HG03565 (cell line): ENCODE measurements around the gene SLX4IP.
A peak's percentile ranks its signal among the peaks of the same experiment; 100 is the strongest.

Experiments
- ATAC-seq: cut with Tn5 transposase; IDR thresholded peaks from one replicate; pipeline ENCODE4 v1.9.1; 2021; ENCODE audit warnings: mild to moderate bottlenecking, moderate library complexity; ENCODE audit not compliant: unreplicated experiment

SLX4IP gene

DNA sequence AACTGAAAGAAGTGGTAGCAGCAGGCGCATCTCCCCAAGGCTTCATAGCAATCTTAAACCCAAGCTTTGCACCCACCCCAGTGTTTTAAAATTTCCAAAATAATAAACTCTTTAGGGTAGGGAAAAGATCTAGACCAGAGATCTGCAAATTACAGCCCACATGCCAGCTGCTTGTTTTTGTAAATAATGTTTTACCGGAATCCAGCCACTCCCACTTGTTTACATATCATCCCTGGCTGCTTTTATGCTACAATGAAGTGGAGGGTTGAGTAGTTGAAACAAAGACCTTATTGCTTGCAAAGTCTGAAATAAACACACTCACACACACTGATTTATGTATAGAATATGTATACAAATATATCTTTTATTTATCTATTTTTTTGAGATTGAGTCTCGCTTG is 30.0 kb downstream of the SLX4IP start:
- no peak for ATAC-seq

DNA sequence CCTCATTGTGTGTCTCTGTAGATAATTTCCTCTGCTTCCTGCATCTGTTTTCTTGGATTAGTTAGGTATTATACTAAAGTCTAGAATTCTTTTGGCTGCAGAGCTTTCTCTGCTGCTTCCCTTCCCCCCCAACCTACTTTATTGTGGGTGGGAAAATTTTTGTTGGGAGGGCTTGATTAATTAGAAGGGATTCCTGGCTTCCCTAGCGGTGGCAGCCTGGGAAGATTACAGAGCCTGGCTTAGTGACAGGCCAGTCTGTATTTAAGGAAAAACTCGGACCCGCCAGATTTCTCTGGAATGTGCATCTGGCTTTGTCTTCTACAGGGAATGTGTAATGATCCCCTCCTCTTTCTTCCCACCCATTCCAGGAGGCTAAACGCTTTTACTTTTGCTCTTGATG is 31.2 kb downstream of the SLX4IP start:
- no peak for ATAC-seq

GRCh38 chr20:10466855-10467254 is 31.8 kb downstream of the SLX4IP start:
- no peak for ATAC-seq

DNA sequence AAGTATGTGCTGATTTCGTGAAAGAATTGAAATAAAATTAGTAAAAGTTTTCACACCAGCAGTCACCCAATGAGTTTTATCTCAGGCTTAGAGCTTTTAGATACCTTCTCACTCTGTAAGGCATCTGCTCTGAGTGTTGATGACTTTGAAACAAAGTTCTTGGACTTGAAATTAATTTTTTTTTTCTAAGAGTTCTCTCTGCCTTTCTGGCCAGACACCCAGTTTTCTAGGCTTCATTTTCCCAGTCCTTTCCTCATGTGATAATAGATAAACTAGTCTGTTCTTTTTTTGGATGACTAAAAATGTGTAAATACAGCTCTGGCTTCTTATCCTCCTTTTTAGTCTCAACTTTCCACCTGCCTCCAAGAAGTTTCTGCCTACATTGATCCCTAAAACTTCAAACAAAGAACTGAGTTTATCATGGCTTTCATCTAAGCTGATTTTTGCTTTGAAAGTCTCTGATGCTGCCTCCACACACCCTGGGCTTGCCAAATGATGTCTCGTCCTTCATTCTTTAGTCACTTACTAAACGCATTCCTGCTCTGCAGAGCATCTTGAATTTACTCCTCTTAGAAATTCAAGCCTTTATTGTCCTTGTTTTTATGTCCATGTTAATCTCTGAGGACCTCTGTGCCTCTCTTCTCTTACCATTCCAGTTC is 32.7 kb downstream of the SLX4IP start:
- ATAC-seq, result no peak

GRCh38 chr20:10468340-10468845 is 33.3 kb downstream of the SLX4IP start:
- ATAC-seq, result no peak

GRCh38 chr20:10469056-10469455 is 34.0 kb downstream of the SLX4IP start:
- no peak for ATAC-seq

DNA sequence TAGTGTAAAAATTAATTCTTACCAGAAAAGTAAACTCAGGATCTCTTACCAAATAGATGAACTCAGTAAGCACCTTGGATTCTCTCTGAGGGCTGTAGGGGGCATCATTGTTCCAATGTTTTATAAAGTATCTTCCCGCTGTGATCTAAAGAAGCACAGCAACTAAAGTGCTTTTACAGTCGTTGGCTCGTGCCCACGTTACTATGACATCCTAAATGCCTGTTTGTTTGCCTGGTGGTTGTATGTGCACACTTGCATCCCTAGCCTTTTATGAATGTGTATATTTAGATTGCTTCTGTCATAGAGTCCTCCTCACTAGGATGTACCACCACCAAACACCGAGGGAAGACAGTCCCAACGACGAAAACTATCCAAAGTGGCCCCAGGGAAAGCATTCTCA is 34.5 kb downstream of the SLX4IP start:
- no peak for ATAC-seq

DNA sequence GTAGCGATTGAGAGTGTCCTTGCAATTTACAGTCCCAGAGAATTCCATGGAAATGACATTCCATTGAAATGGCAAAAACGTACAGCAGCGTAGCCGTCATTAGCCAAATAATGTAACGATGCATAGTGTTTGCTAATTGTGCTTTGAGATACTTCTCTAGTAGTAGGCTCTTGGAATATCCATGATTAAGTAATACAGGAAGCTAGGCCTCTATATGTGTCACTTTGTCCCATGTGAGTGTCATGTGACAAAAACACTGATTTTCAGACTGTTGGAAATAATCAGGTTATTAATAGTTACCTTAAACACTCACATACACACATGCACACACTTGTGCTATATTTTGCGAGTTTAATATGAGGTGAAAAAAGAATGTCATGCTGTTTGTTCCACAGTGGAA is 35.2 kb downstream of the SLX4IP start:
- no peak for ATAC-seq

- no peak for ATAC-seq
Measured at GRCh38 chr20:10472871-10473270, 37.8 kb downstream of the SLX4IP start.

- ATAC-seq, result no peak
Measured at GRCh38 chr20:10474606-10475184, 39.6 kb downstream of the SLX4IP start.

DNA sequence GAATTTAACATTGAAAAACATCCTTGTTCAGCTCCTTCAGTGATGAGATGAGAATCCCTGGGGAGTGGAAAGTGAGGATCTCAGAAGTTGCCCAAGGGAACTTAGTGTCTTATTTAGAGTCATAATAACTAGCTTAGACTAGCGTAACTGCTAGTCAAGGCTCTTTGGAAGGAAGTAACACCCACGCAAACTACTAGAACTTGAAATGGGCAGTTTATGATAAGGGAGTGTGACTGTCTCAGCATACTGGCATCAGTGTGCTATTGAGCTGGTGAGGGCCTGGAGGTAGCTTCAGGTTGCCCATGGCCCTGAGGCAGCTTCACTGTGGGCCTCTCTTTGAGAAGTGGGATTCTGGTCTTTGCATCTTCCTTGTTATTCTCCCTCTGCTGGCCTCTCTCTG is 40.1 kb downstream of the SLX4IP start:
- no peak for ATAC-seq

DNA sequence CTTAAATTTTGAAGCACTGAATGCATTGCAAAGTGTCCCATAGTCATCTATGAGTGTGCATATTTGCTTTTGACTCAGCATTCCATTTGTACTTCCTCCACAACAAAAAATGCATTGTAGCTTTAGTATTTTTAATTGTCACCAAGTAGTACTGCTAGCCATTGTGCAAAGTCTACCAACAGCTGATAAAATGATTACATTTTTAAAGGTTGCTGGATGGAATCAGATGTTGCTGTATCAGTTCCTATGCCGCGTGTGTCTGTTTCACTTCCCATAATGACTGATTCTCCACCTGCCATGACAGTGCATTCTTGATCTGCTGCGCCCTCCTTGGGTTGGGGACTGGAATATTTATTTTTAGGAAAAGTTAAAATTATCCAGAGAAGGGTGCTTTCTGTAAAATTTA is 41.2 kb downstream of the SLX4IP start:
- ATAC-seq, result peak; percentile 70

- peak; percentile 76 for ATAC-seq
Measured at GRCh38 chr20:10478205-10478604, 43.1 kb downstream of the SLX4IP start.

- no peak for ATAC-seq
Measured at GRCh38 chr20:10478930-10479329, 43.8 kb downstream of the SLX4IP start.

- ATAC-seq, result no peak
Measured at GRCh38 chr20:10481676-10482075, 46.6 kb downstream of the SLX4IP start.

- no peak for ATAC-seq
Measured at GRCh38 chr20:10483691-10484090, 48.6 kb downstream of the SLX4IP start.

DNA sequence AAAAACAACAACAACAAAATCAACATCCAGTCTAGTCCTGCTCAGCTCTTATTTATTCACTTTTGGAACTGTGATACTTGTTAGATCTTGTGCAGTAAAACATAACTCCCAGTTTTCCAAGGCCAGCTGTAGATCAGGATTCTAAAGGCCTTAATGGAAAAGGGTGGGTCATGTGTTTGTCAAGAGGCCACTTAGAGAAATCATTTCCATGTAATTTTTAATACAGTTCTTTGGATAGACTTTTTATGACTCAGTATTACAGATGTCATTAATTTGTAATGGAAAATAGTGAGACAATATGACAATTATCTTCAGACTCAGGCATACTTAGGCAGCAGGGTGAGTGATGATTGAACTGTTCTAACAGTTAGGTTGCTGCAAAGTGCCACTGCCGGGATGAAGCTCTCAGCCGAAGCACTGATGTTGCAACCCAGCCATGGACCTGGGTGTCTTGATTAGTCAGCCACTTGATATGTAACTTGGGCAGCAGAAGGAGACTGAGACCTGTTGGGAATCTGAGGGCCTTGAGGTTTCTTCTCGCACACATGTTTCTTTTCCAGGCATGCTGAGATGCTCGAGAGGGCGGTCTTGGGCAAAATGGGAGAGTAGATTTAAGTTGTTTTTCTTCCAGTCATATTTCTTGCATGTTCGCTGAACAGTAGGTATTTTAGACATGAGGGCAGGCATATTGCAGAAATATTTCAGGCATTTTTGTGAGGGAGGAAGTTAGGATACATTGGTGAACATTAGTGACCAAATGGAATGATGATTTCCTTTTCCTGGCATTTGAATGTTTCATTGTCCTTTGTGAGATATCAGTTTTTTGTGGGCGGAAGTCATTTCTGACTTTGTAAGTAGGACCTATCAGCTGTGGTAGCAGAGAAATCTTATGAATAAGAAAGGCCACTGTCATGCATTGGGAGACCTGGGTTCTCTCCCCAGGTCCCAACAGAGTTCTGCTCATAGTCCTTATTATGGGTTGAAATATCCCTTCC is 52.3 kb downstream of the SLX4IP start:
- ATAC-seq, result no peak

DNA sequence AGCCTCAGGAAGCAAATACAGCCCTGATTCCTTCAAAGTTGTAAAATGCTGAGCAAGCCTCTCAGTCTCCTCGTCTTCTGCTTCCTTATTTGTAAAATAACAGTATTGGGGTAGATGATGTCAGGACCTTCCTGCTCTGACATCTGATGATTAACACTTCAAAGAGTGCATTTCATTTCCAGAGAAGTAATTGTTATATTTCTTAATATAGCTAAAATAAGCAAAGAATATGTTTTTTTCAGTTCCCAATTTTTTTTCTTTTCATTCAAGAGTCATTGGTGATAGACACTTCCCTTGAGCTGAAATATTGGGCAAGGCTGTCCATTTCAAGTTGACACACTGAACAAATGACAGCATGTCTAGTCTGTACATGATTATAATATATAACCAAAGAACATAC is 53.4 kb downstream of the SLX4IP start:
- no peak for ATAC-seq

DNA sequence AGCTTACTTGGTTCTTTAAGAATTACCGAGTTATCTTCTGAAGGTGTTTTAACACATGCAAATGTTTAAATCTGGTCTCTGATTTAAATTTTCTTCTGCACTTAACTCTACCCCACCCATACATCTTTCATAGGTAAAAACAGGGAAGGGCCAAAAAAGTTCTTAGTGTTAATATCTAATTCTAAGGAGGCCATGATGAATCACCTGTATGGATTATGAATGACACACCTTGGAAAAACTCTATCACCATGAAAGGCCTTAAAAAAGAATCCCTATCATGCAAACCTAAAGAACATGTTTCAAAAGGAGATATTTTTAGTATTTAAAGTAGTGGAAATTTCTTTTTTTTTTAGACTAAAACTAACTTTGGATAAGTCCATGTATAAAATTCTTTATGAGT is 54.7 kb downstream of the SLX4IP start:
- ATAC-seq, result no peak

GRCh38 chr20:10490257-10490656 is 55.2 kb downstream of the SLX4IP start:
- no peak for ATAC-seq

DNA sequence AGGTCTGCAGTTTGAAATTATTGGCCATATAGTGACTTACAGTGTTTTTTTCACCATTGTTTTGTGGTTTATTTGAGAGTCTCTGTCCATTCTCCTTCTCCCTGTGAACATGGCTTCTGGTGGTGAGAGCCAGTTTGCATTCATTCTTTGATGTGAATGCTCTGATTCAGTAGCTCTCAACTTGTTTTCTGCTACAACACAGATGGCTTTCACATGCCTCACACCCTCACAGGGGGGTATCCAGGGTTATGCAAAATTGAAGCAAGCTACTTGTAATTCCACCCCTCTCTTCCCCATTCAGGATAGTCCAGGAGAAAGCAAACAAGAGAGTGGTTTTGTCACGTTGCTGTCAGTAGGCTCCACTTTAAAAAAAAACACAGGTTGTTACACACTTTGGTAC is 55.6 kb downstream of the SLX4IP start:
- ATAC-seq, result no peak

DNA sequence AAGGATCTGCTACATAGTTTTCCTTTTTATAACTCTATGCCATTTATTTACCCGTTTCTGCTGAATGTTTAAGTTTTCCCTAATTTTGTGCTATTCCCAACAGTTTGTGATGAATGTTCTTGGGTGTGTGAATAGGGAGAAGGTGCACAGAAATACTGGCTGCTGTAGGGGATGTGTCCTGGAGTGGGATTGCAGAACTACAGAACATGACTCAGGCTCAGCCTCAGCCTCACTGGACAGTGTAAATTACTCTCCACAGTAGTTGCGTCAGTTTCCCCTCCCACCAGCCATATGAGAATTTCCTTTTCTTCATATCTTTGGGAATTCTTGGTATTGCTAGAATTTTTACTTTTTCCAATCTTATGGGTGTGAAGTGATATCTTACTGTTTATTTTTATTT is 57.0 kb downstream of the SLX4IP start:
- ATAC-seq, result no peak
